ENCODE data around the gene B3GALT5.
A peak's percentile ranks its signal among the peaks of the same experiment; 100 is the strongest.

The B3GALT5 gene

DNA sequence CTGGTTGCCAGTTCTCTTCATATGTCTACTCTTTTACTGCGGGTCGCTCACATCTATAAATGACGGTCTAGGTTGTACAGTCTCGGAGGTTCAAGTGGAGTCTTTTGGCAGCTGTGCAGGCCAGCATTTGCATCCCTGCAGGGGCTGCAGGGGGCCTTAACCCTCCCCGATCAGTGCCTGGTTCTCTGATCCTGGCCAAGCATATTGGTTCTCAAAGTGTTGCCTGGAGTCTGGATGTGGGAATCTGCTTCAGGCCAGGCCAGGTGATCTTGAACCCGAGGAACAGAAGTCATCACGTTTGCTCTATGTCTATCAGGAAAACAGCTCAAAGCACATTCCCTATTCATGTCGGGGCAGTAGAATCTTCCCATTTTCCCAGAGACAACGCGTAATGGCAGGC, 21.8 kb downstream of the B3GALT5 start:
- no peaks in the 10 kb centered on the region for H3K36me3 Mint-ChIP-seq (ENCODE audit: low read depth)
- no peak for DNase-seq
- no peak overlapping the region for H3K4me3 Mint-ChIP-seq
- H3K9me3 Mint-ChIP-seq: no peaks in the 10 kb centered on the region
- peaks cover 12% of the 10 kb centered on the region for H3K27me3 Mint-ChIP-seq (ENCODE audit: low read depth, poor library complexity)
- H3K27ac Mint-ChIP-seq: no peak overlapping the region
- H3K4me1 Mint-ChIP-seq: peaks cover 64% of the 10 kb centered on the region
- TF ChIP-seq, protein P1, sequence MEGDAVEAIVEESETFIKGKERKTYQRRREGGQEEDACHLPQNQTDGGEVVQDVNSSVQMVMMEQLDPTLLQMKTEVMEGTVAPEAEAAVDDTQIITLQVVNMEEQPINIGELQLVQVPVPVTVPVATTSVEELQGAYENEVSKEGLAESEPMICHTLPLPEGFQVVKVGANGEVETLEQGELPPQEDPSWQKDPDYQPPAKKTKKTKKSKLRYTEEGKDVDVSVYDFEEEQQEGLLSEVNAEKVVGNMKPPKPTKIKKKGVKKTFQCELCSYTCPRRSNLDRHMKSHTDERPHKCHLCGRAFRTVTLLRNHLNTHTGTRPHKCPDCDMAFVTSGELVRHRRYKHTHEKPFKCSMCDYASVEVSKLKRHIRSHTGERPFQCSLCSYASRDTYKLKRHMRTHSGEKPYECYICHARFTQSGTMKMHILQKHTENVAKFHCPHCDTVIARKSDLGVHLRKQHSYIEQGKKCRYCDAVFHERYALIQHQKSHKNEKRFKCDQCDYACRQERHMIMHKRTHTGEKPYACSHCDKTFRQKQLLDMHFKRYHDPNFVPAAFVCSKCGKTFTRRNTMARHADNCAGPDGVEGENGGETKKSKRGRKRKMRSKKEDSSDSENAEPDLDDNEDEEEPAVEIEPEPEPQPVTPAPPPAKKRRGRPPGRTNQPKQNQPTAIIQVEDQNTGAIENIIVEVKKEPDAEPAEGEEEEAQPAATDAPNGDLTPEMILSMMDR (IDR thresholded peaks at IDR 0.05): no peak

- peaks cover 57% of the 10 kb centered on the region for H3K4me1 Mint-ChIP-seq
- TF ChIP-seq, protein P1 (IDR thresholded peaks at IDR 0.05): no peak
- H3K9me3 Mint-ChIP-seq: no peaks in the 10 kb centered on the region
- DNase-seq: no peak
- H3K4me3 Mint-ChIP-seq: no peak overlapping the region
- no peak overlapping the region for H3K27ac Mint-ChIP-seq
- H3K36me3 Mint-ChIP-seq (ENCODE audit: low read depth): no peaks in the 10 kb centered on the region
- H3K27me3 Mint-ChIP-seq (ENCODE audit: low read depth, poor library complexity): peaks cover 17% of the 10 kb centered on the region
These were observed 24.6 kb downstream of the B3GALT5 start for GRCh38 chr21:39637197-39637970.

DNA sequence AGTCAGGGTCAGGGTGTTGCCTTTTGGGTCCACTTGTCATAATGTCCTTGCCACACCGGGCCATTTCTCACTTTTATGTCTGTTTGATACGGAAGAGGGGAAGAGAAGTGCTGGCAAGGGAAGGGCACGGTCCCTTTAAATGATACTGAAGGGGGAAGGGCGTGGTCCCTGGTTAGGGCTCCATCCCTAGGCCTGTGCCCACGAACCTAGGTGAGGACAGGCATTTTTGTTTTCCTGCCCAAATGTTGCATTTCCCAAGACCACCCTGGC, 25.2 kb downstream of the B3GALT5 start:
- no peaks in the 10 kb centered on the region for H3K36me3 Mint-ChIP-seq (ENCODE audit: low read depth)
- no peak for DNase-seq
- no peaks in the 10 kb centered on the region for H3K9me3 Mint-ChIP-seq
- peaks cover 19% of the 10 kb centered on the region for H3K27me3 Mint-ChIP-seq (ENCODE audit: low read depth, poor library complexity)
- TF ChIP-seq, protein P1 (IDR thresholded peaks at IDR 0.05): no peak
- H3K4me3 Mint-ChIP-seq: no peak overlapping the region
- H3K27ac Mint-ChIP-seq: peak overlapping the region; percentile 44
- peaks cover 54% of the 10 kb centered on the region for H3K4me1 Mint-ChIP-seq

DNA sequence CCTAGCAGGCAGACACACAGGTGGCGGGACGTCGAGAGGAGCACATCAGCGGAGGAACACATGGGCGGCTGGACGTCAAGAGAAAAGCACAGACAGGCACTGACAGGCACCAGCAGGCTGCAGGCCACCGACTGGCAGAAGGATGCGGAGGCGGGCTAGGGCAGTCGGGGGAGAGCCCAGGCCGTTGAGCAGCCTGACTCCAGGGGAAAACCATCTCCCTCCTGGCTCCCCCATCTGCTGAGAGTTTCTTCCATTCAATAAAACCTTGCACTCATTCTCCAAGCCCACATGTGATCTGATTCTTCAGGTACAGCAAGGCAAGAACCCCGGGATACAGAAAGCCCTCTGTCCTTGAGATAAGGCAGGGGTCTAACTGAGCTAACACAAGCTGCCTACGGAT, 25.5 kb downstream of the B3GALT5 start:
- Mint-ChIP-seq H3K36me3 (ENCODE audit: low read depth) (no peaks in the 10 kb centered on the region), H3K4me3 (no peak overlapping the region), H3K4me1 (peaks cover 51% of the 10 kb centered on the region), H3K27me3 (ENCODE audit: low read depth, poor library complexity) (peaks cover 19% of the 10 kb centered on the region), H3K9me3 (no peaks in the 10 kb centered on the region), H3K27ac (peak overlapping the region; percentile 44)
- TF ChIP-seq, protein P1 (IDR thresholded peaks at IDR 0.05): no peak
- DNase-seq: peak; percentile 29

DNA sequence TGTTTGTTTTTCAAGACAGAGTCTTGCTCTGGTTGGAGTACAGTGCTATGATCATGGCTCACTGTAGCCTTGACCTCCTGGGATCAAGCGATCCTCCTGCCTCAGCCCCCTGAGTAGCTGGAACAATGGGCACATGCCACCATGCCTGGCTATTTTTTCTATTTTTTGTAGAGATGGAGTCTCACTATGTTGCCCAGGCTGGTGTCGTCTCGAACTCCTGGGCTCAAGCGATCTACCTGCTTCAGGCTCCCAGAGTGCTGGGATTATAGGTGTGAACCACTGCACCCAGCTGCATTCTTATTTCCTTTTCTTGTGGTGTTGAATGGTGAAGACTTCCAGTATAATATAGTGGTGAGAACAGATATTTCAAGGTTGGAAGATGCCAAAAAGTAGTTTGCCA, 28.0 kb downstream of the B3GALT5 start:
- Mint-ChIP-seq H3K27ac (no peak overlapping the region), H3K27me3 (ENCODE audit: low read depth, poor library complexity) (peaks cover 27% of the 10 kb centered on the region), H3K9me3 (no peaks in the 10 kb centered on the region), H3K4me1 (peaks cover 73% of the 10 kb centered on the region), H3K36me3 (ENCODE audit: low read depth) (no peaks in the 10 kb centered on the region), H3K4me3 (no peak overlapping the region)
- TF ChIP-seq, protein P1 (IDR thresholded peaks at IDR 0.05): no peak
- no peak for DNase-seq

GRCh38 chr21:39641827-39642450, 29.2 kb downstream of the B3GALT5 start:
- Mint-ChIP-seq H3K27ac (no peak overlapping the region), H3K4me3 (no peak overlapping the region), H3K4me1 (peaks cover 65% of the 10 kb centered on the region), H3K9me3 (no peaks in the 10 kb centered on the region), H3K36me3 (ENCODE audit: low read depth) (no peaks in the 10 kb centered on the region), H3K27me3 (ENCODE audit: low read depth, poor library complexity) (peaks cover 26% of the 10 kb centered on the region)
- TF ChIP-seq, protein P1 (IDR thresholded peaks at IDR 0.05): no peak
- DNase-seq: no peak

All from nephron progenitor cell (in vitro differentiated cells).